ENCODE data around the gene CELA2B. TPM values are rescaled to one million over a fixed set of nuclear protein-coding genes. Genes with fewer than 3 reads are reported as not detected.

The CELA2B gene
- total and polyA plus RNA-seq, 2 donors (not counting 1 experiment from before 2014, with no cell fraction given) = not detected

DNA sequence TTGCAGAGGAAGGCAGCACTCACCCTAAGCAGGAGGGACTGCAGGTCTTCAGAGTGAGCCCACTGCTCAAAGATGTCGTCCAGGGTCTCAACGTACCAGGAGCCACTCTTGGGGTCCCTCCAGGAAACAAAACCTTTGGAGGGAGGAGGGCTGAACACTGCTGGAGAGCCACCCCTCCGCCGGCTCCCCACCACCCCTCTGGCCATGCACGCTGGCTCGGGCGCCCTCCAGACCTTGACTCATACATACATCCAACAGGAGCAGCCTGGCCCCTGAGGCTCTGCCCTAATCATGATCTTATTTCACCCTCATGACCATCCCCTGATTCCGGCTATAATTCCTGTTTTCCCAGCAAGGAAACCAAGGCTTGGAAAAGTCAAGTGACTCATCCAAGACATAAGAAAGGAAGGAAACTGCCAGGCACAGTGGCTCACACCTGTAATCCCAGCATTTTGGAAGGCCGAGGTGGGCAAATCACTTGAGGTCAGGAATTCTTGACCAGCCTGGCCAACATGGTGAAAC, 18.0 kb downstream of the CELA2B start:
- Histone ChIP-seq H2AFZ (ENCODE audit: low read length) (no peak overlapping the region), H3K36me3 (ENCODE audit: control insufficient read depth, insufficient read depth, low read length) (no peaks in the 10 kb centered on the region), H3K4me2 (ENCODE audit: extremely low read depth, insufficient read depth, low read length) (no peak overlapping the region), H3K4me1 (ENCODE audit: control insufficient read depth, extremely low read depth, insufficient read depth, low read length) (no peaks in the 10 kb centered on the region), H3K79me2 (ENCODE audit: control insufficient read depth, insufficient read depth, low read length) (no peaks in the 10 kb centered on the region), H4K20me1 (ENCODE audit: control insufficient read depth, extremely low read depth, insufficient read depth, low read length) (no peaks in the 10 kb centered on the region), H3K9ac (ENCODE audit: insufficient read depth, low read length) (no peak overlapping the region), H3K4me3 (replicated peaks in 1 of 4; ENCODE audit: control extremely low read depth in 1 of 4, insufficient read depth in 1 of 4, low read depth in 3 of 4, low read length in 4 of 4) (no peak overlapping the region), H3K9me3 (ENCODE audit: control insufficient read depth, insufficient read depth, low read depth, low read length) (no peaks in the 10 kb centered on the region), H3K27me3 (ENCODE audit: control insufficient read depth, insufficient read depth, low read length) (no peaks in the 10 kb centered on the region), H3K27ac (ENCODE audit: insufficient read depth, low read length) (no peak overlapping the region)
- no peak for DNase-seq (ENCODE audit: low read depth in 2 of 2)
- TF ChIP-seq, protein P1, sequence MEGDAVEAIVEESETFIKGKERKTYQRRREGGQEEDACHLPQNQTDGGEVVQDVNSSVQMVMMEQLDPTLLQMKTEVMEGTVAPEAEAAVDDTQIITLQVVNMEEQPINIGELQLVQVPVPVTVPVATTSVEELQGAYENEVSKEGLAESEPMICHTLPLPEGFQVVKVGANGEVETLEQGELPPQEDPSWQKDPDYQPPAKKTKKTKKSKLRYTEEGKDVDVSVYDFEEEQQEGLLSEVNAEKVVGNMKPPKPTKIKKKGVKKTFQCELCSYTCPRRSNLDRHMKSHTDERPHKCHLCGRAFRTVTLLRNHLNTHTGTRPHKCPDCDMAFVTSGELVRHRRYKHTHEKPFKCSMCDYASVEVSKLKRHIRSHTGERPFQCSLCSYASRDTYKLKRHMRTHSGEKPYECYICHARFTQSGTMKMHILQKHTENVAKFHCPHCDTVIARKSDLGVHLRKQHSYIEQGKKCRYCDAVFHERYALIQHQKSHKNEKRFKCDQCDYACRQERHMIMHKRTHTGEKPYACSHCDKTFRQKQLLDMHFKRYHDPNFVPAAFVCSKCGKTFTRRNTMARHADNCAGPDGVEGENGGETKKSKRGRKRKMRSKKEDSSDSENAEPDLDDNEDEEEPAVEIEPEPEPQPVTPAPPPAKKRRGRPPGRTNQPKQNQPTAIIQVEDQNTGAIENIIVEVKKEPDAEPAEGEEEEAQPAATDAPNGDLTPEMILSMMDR (conservative IDR thresholded peaks at IDR 0.05 in 1 of 2, IDR thresholded peaks at IDR 0.05 in 1 of 2; ENCODE audit: low read depth in 1 of 2, low read length in 2 of 2) = no peak
- TF ChIP-seq EZH2 (IDR thresholded peaks at IDR 0.05; ENCODE audit: low read length, missing control alignments) = no peak

DNA sequence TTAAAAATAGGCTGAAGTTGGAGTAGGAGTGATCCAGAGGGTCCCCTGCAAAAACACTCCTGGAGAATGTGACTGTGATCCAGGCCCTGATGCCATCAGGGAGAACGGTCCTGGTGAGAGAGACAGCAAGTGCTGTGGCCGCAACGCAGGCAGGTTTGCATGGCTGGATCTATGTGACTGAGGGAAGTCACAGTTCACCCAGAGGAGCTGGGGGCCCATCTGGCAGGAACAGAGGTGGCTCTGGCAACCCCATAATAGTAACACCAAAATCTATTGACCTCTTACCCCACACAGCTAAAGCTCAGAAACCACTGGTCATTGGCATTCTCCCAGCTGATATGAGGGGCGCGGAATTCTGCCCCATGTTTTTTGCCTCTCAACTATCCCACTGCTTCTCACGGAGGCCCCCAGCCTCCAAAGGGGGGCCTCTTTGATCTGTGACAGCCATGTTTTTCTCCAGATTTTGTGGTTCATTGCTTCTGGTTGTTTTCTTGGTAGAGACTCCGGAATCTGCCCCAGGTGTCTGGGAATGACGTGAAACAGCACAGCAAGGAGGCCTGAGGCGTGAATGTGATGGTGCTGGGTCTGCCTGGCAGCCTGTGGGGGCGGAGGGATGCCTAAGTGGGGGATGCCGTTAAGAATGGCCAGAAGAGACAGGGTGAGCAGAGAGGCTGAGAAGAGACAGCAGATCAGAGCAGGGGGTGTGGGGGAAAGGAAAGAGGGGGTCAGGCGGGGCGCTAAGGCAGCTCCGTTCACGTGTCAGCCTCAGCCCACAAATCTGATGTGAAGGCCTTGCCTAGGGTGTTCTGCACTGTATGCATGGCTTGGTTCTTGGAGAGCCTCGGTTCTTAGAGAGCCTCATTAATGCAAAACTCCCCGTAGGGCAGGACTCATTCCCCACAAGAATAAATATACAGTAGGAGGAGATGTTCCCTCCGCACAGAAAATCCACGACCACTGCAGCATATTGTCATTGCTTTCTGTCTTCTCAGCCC, 24.6 kb downstream of the CELA2B start:
- Histone ChIP-seq H3K79me2 (ENCODE audit: control insufficient read depth, insufficient read depth, low read length) (no peaks in the 10 kb centered on the region), H3K27me3 (ENCODE audit: control insufficient read depth, insufficient read depth, low read length) (no peaks in the 10 kb centered on the region), H3K4me1 (ENCODE audit: control insufficient read depth, extremely low read depth, insufficient read depth, low read length) (no peaks in the 10 kb centered on the region), H3K4me3 (replicated peaks in 1 of 4; ENCODE audit: control extremely low read depth in 1 of 4, insufficient read depth in 1 of 4, low read depth in 3 of 4, low read length in 4 of 4) (no peak overlapping the region), H3K9ac (ENCODE audit: insufficient read depth, low read length) (no peak overlapping the region), H3K27ac (ENCODE audit: insufficient read depth, low read length) (no peak overlapping the region), H3K36me3 (ENCODE audit: control insufficient read depth, insufficient read depth, low read length) (no peaks in the 10 kb centered on the region), H2AFZ (ENCODE audit: low read length) (no peak overlapping the region), H3K9me3 (ENCODE audit: control insufficient read depth, insufficient read depth, low read depth, low read length) (no peaks in the 10 kb centered on the region), H3K4me2 (ENCODE audit: extremely low read depth, insufficient read depth, low read length) (no peak overlapping the region), H4K20me1 (ENCODE audit: control insufficient read depth, extremely low read depth, insufficient read depth, low read length) (no peaks in the 10 kb centered on the region)
- TF ChIP-seq EZH2 (IDR thresholded peaks at IDR 0.05; ENCODE audit: low read length, missing control alignments) = no peak
- TF ChIP-seq, protein P1 (conservative IDR thresholded peaks at IDR 0.05 in 1 of 2, IDR thresholded peaks at IDR 0.05 in 1 of 2; ENCODE audit: low read depth in 1 of 2, low read length in 2 of 2) = no peak
- no peak for DNase-seq (ENCODE audit: low read depth in 2 of 2)

DNA sequence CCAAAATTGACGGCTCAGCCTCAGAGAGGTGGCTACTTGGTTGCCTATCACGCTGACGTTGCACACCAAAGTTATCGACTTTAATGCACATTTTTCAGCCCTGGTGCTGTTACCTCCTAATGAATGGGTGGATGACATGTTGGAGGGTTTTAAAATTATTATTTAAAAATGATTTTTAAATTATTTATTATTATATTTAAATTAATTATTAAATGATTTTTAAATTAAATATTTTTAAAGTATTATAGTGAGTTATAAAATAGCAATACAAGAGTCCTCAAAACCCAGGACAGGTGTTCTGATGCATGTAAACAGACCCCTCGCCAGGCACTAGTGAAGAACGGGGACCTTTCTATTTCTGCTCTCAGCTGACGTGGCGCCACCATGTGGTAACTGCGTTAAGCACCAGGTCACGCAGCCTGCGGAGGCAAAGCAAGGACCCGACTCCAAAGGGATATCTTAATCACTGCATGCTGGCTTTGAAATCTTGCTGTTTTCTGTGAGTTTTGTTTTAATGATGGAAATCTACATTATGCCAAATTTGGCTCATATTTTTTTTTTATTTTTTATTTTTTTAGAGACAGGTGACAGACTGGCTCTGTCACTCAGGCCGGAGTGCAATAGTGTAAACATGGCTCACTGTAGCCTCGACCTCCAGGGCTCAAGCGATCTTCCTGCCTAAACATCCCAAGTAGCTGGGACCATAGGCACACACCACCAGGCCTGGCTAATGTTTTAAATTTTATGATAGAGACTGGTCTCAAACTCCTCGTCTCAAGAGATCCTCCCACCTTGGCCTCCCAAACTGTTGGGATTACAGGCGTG, 25.5 kb downstream of the CELA2B start:
- Histone ChIP-seq H3K4me3 (replicated peaks in 1 of 4; ENCODE audit: control extremely low read depth in 1 of 4, insufficient read depth in 1 of 4, low read depth in 3 of 4, low read length in 4 of 4) (no peak overlapping the region), H3K27me3 (ENCODE audit: control insufficient read depth, insufficient read depth, low read length) (no peaks in the 10 kb centered on the region), H3K79me2 (ENCODE audit: control insufficient read depth, insufficient read depth, low read length) (no peaks in the 10 kb centered on the region), H3K4me1 (ENCODE audit: control insufficient read depth, extremely low read depth, insufficient read depth, low read length) (no peaks in the 10 kb centered on the region), H4K20me1 (ENCODE audit: control insufficient read depth, extremely low read depth, insufficient read depth, low read length) (no peaks in the 10 kb centered on the region), H3K9ac (ENCODE audit: insufficient read depth, low read length) (no peak overlapping the region), H3K27ac (ENCODE audit: insufficient read depth, low read length) (no peak overlapping the region), H3K9me3 (ENCODE audit: control insufficient read depth, insufficient read depth, low read depth, low read length) (no peaks in the 10 kb centered on the region), H2AFZ (ENCODE audit: low read length) (no peak overlapping the region), H3K36me3 (ENCODE audit: control insufficient read depth, insufficient read depth, low read length) (no peaks in the 10 kb centered on the region), H3K4me2 (ENCODE audit: extremely low read depth, insufficient read depth, low read length) (no peak overlapping the region)
- peak; percentile 37 to 58 for DNase-seq (ENCODE audit: low read depth in 2 of 2)
- TF ChIP-seq, protein P1 (conservative IDR thresholded peaks at IDR 0.05 in 1 of 2, IDR thresholded peaks at IDR 0.05 in 1 of 2; ENCODE audit: low read depth in 1 of 2, low read length in 2 of 2) = peak; percentile 75 to 88
- TF ChIP-seq EZH2 (IDR thresholded peaks at IDR 0.05; ENCODE audit: low read length, missing control alignments) = no peak

Measured in fibroblast of lung (primary cell).